NCI-H128 (cell line): ENCODE measurements around the gene GPRIN3.
"Not testable (repeated sequence)": the region's sequence is repeated elsewhere in the genome, so short reads cannot be mapped to it uniquely, and the experiment has no call there.

Experiments
- DNase-seq: peaks from one replicate; lab custom pipeline; 2025; ENCODE audit not compliant: unreplicated experiment; lab: John Stamatoyannopoulos, UW

GPRIN3 gene

GRCh38 chr4:89217604-89218003, 90.0 kb downstream of the GPRIN3 start:
- DNase-seq, result no peak

DNA sequence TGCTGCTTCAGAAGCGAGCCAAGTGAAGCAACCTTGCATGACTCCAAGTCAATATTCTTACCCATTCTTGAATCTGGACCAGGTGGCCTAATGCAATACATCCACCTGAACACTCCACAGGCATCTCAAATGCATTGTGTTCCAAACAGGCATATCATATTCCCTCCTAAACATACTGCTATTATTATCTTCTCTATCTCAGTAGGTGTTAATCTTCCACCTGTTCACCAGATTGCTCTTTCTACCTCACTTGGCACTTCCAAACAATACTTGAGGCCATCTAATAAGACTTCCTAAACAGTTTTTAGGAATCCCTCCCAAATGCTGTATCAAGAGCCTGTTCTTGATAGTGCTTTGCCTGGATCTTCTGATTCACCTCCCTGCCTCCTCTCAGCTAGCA, 90.7 kb downstream of the GPRIN3 start:
- DNase-seq, result no peak

DNA sequence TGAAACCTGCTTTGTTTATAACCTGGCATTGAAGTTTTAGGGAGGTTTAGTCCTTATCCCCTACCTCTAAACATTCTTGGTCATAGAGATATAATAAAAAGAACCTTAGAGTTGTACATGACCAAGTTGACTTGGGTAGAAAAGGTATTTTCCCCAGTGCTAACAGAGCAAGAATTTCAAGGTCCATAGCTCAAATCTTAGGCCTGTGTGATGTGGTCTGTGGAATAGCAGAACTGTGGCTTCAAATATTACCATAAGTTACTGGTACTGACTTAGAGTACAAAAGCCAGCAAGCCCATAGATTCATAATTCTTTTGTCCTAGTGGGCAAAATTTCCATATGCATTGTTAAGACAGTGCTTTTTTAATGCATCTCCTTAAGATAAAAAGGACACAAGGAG, 91.2 kb downstream of the GPRIN3 start:
- DNase-seq, result no peak

GRCh38 chr4:89215736-89216135, 91.9 kb downstream of the GPRIN3 start:
- DNase-seq, result no peak

- no peak for DNase-seq
Observed at GRCh38 chr4:89214308-89214707, 93.3 kb downstream of the GPRIN3 start.

DNA sequence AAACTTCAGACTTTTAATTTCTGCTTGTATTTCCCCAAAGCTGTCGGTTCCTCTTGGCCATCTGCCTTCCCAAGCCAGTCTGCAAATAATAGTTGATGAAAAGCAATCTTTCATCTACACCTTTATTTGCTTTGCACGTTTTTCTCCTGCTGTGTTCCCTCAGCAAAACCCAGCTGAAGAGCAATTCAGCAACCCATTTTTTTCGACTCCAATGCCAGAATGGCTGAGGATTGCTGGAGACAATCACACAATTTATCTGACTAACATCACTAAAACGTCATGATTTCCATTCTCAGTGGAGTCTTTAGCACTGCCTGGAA, 94.3 kb downstream of the GPRIN3 start:
- DNase-seq, result no peak

DNA sequence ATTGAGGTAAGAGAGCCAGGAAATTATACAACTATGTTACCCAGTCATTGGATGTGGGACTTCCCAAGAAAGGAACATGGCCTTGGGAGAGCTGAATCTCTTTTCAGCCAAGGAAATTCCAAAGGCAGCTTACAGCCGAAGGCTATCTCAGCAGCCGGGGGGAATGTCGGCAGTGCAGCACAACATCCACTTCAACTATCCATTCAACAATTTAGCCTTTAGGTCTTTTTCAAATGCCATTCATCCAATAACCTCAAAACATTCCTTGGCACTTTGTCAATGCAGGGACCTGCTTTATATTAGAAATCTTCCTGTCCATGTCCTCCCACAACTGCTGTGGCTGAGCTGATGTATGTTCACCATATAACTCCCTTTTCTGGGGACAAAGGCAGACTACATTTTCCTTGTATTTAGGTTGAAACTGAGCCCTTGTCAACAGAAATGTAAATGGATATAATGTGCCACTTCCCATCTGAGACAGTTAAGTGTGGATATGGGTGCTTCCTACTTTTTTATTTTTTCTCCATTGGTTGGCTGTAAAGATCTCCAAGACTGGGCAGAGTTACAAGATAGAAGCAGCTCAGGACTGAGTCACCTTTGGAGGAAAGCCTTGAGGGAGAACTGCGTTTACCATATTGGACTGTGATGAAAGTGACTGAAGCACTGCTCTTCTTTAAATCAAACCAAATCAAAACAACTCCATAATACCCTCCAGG, 94.8 kb downstream of the GPRIN3 start:
- no peak for DNase-seq

- DNase-seq, result no peak
Observed at GRCh38 chr4:89204624-89205023, 103.0 kb downstream of the GPRIN3 start.

DNA sequence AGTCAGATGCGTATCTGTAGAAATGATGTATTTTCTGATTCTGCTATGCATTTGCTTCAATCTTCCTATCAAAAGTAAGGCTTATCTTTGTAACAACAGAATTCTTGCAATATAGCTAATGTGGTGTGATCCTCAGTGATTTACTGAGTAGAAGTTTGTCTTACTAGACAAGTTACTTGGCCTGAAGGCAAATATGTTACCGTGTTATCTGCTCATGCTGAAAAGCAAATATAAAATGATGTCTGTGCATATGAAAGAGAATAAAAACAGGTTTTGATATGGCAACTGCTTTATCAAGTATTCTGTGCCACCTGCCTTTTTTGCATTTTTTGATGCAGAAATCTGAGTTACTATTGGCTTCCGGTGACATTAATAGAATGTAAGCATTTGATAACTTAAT, 103.7 kb downstream of the GPRIN3 start:
- DNase-seq, result no peak

- DNase-seq, result not testable (repeated sequence)
Observed at GRCh38 chr4:89199394-89199793, 108.2 kb downstream of the GPRIN3 start.

DNA sequence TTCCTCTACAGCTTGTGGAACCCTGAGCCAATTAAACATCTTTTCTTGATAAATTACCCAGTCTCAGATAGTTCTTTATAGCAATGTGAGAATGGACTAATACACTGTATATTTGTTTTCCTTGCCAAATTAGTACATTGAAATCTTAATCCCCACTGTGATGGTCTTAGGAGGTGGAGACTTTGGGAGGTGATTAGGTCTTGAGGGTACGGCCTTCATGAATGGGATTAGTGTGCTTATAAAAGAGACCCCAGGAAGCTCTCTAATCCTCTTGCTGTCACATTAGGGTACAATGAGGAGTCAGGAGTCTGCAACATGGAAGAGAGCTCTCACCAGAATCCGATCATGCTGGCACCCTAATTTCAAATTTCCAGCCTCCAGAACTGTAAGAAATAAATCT, 109.7 kb downstream of the GPRIN3 start:
- no peak for DNase-seq

DNA sequence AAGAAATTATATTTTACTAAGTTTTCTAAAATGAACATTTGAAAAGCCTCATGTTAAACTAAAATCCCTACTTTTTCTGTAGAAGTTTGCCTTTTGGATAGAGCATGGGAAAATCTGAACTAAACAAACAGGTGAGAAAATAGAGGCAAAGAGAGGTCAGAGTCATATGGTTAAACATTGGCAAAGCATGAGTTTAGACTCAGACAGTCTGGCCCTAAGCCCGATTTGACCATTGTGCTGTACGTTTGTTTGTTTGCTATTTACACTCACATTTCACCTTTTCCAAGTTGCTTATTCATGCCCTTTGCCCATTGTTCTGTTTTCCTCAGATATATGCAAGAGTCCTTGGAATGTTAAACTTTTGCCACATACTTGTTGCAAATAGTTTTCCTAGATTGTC, 110.9 kb downstream of the GPRIN3 start:
- no peak for DNase-seq

DNA sequence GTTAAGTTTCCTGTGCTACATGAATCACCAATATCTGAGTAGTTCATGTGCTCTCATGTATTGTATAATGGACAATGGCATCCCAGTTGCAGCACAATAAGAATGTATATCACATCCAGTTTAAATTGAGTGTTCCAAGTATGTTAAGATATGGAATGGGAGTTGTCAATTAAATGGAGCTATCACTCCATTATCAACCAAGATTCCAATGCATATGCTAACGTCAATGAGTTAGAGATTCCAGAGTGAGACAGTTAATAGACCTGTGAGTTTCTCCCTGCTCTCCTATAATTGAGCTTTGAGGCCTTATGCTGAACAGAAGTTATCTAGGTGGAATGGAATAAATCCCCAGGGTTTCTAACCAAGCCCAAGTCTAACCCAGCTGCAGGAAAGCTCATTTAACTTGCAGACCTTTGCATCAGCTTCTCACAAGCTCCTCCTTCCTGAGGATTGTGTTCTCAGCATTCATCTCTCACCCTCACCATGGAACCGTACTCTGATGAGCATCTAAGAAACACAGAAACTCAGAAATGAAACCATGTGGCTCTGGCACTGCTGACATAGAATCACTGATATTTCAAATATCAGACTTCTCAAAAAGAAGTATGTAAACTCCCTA, 111.4 kb downstream of the GPRIN3 start:
- no peak for DNase-seq

DNA sequence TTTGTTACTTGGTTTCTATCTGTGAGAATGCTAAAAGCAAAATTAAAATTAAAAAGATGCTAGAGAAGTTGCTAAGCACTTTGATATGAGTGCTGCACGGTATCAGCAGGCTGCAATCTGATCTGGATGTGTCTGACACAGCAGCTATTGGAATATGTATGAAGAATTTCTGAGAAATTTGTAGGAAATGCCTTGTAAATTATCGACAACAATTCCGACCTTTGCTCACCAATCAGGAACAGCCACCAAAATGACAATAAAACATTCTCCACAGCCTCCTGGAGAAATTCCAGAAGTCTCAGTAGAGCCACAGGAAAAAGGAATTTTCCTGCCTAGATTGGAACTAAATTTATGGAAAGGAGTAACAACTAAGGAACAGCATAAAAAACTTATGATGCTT, 113.8 kb downstream of the GPRIN3 start:
- no peak for DNase-seq
